ENCODE measurements around the gene CEP164.

Gene CEP164

GRCh38 chr11:117462864-117463247, 135.2 kb downstream of the CEP164 start:
- DNase-seq (ENCODE audit: low read depth), result no peak

All from stimulated activated CD4-positive, alpha-beta T cell treated with anti-CD3 and anti-CD28 coated beads, Interleukin-2, amount 100 ng/mL, for 4 hours (primary cell).